MCF 10A (cell line): ENCODE results near the gene FER. TPM values are rescaled to one million over a fixed set of nuclear protein-coding genes. Genes with fewer than 3 reads are reported as not detected.

Experiments used
- BruUV-seq: library from RNA; stranded (reverse); fragments of 400-500 nt; replicated peaks from 2 replicates; lab custom pipeline; 2021; lab: Mats Ljungman, UMichigan
- CTCF ChIA-PET: fragments of 300-600 bp; sonication (Branson Sonifier 250); formaldehyde crosslinking; extraction: SDS; loops from one replicate; lab custom pipeline; 2021; ENCODE audit warnings: antibody characterized with exemption, inconsistent platforms; lab: Yijun Ruan, JAX
- POLR2A ChIA-PET: fragments of 300-600, 350-650 bp; sonication (Branson Sonifier 250); formaldehyde crosslinking; extraction: SDS; loops from one replicate; lab custom pipeline; 2020; ENCODE audit warnings: antibody characterized with exemption, inconsistent platforms; lab: Yijun Ruan, JAX
- DNase-seq: peaks from one replicate; pipeline ENCODE4 v3.0.0-alpha.2; 2018; ENCODE audit not compliant: unreplicated experiment
- H3K27ac Mint-ChIP-seq: one replicate; pipeline ENCODE4 v1.8.0; 2022; ENCODE audit warnings: mild to moderate bottlenecking, low read depth, mixed read lengths; ENCODE audit not compliant: unreplicated experiment
- H3K27me3 Mint-ChIP-seq: one replicate; pipeline ENCODE4 v1.8.0; 2022; ENCODE audit warnings: mixed read lengths; ENCODE audit not compliant: insufficient read depth, unreplicated experiment
- H3K36me3 Mint-ChIP-seq: one replicate; pipeline ENCODE4 v1.8.0; 2022; ENCODE audit warnings: mild to moderate bottlenecking, moderate library complexity, mixed read lengths; ENCODE audit not compliant: insufficient read depth, unreplicated experiment
- H3K4me1 Mint-ChIP-seq: one replicate; pipeline ENCODE4 v1.8.0; 2022; ENCODE audit warnings: mixed read lengths; ENCODE audit not compliant: insufficient read depth, unreplicated experiment
- H3K4me3 Mint-ChIP-seq: one replicate; pipeline ENCODE4 v1.8.0; 2022; ENCODE audit warnings: mild to moderate bottlenecking, moderate library complexity, mixed read lengths; ENCODE audit not compliant: unreplicated experiment
- H3K9me3 Mint-ChIP-seq: one replicate; pipeline ENCODE4 v1.8.0; 2022; ENCODE audit warnings: mixed read lengths; ENCODE audit not compliant: unreplicated experiment
- CTCF ChIP-seq: fragments of 200-600 bp; IDR thresholded peaks from one replicate; pipeline ENCODE4 v1.8.0; 2022; ENCODE audit warnings: antibody characterized with exemption, mild to moderate bottlenecking; ENCODE audit not compliant: unreplicated experiment
- intact Hi-C: fragments of 100-400 bp; cut with micrococcal nuclease; formaldehyde crosslinking; loops from 2 replicates; pipeline ENCODE4 v1.14.1; 2022
- total RNA-seq: library from RNA; stranded (reverse); gene quantifications from 2 replicates; pipeline ENCODE4 v1.2.3, GENCODE V29; 2022

The FER gene
- total RNA-seq, 1 experiment from 2014 or later = 71.1 TPM

- TF ChIP-seq CTCF = no peak
- H3K4me3 Mint-ChIP-seq = no peak overlapping the region
- DNase-seq = no peak
- no peaks in the 10 kb centered on the region for H3K27me3 Mint-ChIP-seq
- no peaks in the 10 kb centered on the region for H3K4me1 Mint-ChIP-seq
- H3K36me3 Mint-ChIP-seq = peaks cover 7% of the 10 kb centered on the region
- intact Hi-C loops = no loop called here
- no TSS peak for BruUV-seq
- H3K27ac Mint-ChIP-seq = no peak overlapping the region
- no peaks in the 10 kb centered on the region for H3K9me3 Mint-ChIP-seq
- ChIA-PET POLR2A (no interaction called here), CTCF (interaction anchor here (0.8 kb wide), 1 partner anchor 103 kb away, joined by 3 read pairs; no protein-coding TSS in a partner anchor)
Observed at GRCh38 chr5:109177227-109177626, 429.5 kb downstream of the FER start.

DNA sequence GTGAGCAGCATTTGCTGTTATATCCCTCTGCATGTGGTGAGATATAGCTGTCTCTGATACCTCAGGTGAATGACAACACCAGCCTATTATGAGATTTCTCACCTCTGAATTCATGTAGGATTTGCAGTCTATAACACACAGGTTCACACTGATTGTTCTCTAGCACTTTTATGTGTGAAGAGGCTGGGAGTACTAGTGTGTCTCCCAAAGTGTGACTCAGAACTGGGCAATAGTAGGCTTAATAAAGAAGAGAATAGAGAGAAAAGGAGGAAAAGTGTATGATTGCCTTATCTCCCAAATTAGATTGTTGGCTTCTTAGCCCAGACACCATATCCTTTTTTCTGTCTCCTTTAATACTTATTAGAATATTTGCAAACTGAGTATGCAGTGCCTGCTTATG, 430.1 kb downstream of the FER start:
- POLR2A ChIA-PET = no interaction called here
- Mint-ChIP-seq H3K36me3 (peaks cover 11% of the 10 kb centered on the region), H3K27me3 (no peaks in the 10 kb centered on the region), H3K4me1 (no peaks in the 10 kb centered on the region), H3K9me3 (no peaks in the 10 kb centered on the region), H3K4me3 (no peak overlapping the region), H3K27ac (no peak overlapping the region)
- intact Hi-C loops = no loop called here
- TF ChIP-seq CTCF = no peak
- CTCF ChIA-PET = no interaction called here
- DNase-seq = no peak
- no TSS peak for BruUV-seq

- Mint-ChIP-seq H3K27me3 (no peaks in the 10 kb centered on the region), H3K4me1 (no peaks in the 10 kb centered on the region), H3K36me3 (peaks cover 4% of the 10 kb centered on the region), H3K27ac (no peak overlapping the region), H3K9me3 (no peaks in the 10 kb centered on the region), H3K4me3 (no peak overlapping the region)
- intact Hi-C loops = no loop called here
- BruUV-seq = no TSS peak
- no peak for TF ChIP-seq CTCF
- ChIA-PET POLR2A (no interaction called here), CTCF (no interaction called here)
- DNase-seq = no peak
Observed at GRCh38 chr5:109180668-109181067, 433.0 kb downstream of the FER start.

DNA sequence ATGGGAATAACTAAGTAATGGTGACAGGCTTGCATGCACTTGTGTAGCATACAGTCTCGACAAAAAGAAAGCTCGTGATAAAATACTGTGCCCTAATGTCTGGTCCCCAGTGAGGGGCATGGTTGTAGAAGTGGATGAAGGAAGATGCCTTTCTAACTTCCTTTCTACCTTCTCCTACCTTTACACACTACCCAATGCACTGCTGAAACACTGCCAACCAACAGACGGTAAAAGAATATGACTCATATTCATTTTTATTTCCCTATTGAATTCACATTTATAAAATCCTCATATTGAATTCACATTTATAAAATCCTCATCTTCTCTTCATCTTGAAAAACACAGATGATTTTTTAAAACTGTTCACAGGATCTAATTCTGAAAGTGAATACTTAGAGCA, 439.1 kb downstream of the FER start:
- H3K27ac Mint-ChIP-seq = no peak overlapping the region
- H3K4me1 Mint-ChIP-seq = peaks cover 5% of the 10 kb centered on the region
- H3K27me3 Mint-ChIP-seq = no peaks in the 10 kb centered on the region
- BruUV-seq = no TSS peak
- peak; percentile 33 for DNase-seq
- POLR2A ChIA-PET = no interaction called here
- H3K36me3 Mint-ChIP-seq = peaks cover 21% of the 10 kb centered on the region
- H3K9me3 Mint-ChIP-seq = no peaks in the 10 kb centered on the region
- no peak for TF ChIP-seq CTCF
- CTCF ChIA-PET = no interaction called here
- intact Hi-C loops = no loop called here
- H3K4me3 Mint-ChIP-seq = no peak overlapping the region
